Peyer's patch (tissue), 4 donors: ENCODE measurements around the gene ZBTB20.

ENCODE experiments used
- CTCF ChIP-seq, 6 experiments: fragments of 450-650 bp in 4 of 6; fragments of 200-600 bp in 2 of 6; sonication (generic) in 1 of 6; IDR thresholded peaks; one replicate each; pipeline ENCODE4 v1.5.1; 2017 to 2019; ENCODE audit warnings: antibody characterized with exemption in 6 of 6, mild to moderate bottlenecking in 3 of 6, moderate library complexity in 1 of 6
- POLR2A ChIP-seq, 2 donors: fragments of 450-650 bp; IDR thresholded peaks; one replicate each; pipeline ENCODE4 v1.5.1; 2017; ENCODE audit warnings: antibody characterized with exemption in 2 of 2, mild to moderate bottlenecking in 2 of 2, moderate library complexity in 2 of 2

- TF ChIP-seq CTCF (IDR thresholded peaks at IDR 0.05) (no peak), POLR2A (IDR thresholded peaks at IDR 0.05) (no peak)
Measured at GRCh38 chr3:115018694-115019093, 128.4 kb downstream of the ZBTB20 start.
